GM12875 (cell line): ENCODE measurements around the gene MPST.

ENCODE experiments used
- H3K4me3 ChIP-seq: one replicate; pipeline ENCODE4 v1.5.1; 2011; ENCODE audit warnings: low read depth, low read length, control low read depth
- TF ChIP-seq, protein P1 (sequence below): IDR thresholded peaks from 2 replicates; pipeline ENCODE4 v1.5.1; 2011; ENCODE audit warnings: low read depth, mild to moderate bottlenecking, control low read depth, inconsistent platforms, low read length, moderate library complexity, borderline replicate concordance; ENCODE audit not compliant: insufficient read depth

Gene MPST

DNA sequence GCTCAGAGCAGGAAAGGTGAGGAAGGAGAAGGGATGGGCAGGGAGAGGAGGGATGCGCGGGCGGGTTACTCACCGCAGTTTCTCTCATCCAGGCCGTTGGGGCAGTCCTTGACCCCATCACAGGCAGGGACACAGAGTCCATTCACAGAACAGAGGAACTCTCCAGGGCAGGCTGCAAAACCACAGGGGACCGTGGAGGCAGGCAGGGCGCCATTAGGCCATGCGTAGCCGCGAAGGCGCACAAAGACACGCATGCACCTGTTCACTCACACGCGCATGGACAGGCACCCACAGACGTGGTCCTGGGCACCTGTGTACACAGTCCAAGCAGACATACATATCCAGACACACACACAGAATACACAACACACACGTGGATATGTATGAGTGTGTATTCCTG lies 55.0 kb downstream of the MPST start:
- no peak overlapping the region for H3K4me3 ChIP-seq

GRCh38 chr22:37075046-37075445 lies 55.5 kb downstream of the MPST start:
- H3K4me3 ChIP-seq: no peak overlapping the region
- TF ChIP-seq, protein P1, sequence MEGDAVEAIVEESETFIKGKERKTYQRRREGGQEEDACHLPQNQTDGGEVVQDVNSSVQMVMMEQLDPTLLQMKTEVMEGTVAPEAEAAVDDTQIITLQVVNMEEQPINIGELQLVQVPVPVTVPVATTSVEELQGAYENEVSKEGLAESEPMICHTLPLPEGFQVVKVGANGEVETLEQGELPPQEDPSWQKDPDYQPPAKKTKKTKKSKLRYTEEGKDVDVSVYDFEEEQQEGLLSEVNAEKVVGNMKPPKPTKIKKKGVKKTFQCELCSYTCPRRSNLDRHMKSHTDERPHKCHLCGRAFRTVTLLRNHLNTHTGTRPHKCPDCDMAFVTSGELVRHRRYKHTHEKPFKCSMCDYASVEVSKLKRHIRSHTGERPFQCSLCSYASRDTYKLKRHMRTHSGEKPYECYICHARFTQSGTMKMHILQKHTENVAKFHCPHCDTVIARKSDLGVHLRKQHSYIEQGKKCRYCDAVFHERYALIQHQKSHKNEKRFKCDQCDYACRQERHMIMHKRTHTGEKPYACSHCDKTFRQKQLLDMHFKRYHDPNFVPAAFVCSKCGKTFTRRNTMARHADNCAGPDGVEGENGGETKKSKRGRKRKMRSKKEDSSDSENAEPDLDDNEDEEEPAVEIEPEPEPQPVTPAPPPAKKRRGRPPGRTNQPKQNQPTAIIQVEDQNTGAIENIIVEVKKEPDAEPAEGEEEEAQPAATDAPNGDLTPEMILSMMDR: no peak

More for the DNA sequence above, 55.0 kb downstream of the MPST start:
- TF ChIP-seq, protein P1: no peak

DNA sequence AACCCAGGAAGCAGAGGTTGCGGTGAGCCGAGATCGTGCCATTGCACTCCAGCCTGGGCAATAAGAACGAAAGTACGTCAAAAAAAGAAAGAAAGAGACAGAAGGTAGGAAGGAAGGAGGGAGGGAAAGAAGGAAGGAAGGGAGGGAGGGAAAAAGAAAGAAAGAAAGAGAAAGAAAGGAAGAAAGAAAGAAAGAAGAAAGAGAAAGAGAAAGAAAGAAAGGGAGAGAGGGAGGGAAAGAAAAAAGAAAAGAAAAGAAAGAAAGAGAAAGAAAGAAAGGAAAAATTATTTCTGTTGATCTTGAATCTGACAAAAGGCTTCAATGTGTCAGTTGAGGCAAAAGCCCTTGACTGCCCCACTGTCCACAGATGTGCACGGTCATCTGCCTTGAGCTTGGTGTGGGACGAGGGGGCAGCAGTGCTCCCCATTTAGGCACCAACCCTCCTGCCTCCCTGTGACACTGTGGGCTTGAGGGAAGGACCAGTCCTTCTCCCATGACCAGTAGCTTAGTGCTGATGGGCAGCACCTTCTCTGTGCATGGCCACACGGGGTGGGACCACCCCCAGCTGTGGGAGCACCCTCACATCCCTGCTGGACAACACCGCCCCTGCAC lies 56.4 kb downstream of the MPST start:
- TF ChIP-seq, protein P1: no peak
- no peak overlapping the region for H3K4me3 ChIP-seq

GRCh38 chr22:37077802-37078448 lies 58.4 kb downstream of the MPST start:
- H3K4me3 ChIP-seq: no peak overlapping the region
- TF ChIP-seq, protein P1: peak; percentile 97

DNA sequence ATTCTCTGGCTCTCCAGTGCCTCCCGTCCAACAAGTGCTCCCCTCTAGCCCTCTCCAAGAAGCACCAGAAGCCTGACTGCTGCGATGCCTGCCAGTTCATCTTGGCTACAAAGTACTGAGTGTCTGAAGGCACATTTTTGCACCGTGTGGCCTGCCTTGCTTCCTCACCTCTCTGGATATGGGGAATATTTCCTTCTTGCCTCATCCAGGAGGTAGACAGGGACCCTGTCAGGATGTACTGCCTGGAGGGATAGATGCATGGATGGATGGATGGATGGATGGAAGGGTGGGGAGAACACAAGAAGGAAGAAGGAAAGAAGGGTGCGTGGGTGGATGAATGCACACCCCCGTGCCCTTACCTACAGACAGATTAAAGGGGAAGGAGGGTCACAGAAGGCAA lies 59.6 kb downstream of the MPST start:
- TF ChIP-seq, protein P1: no peak
- no peak overlapping the region for H3K4me3 ChIP-seq
